GM12873 (cell line): ENCODE results near the gene RPS6KA1.

Source experiments
- CTCF ChIP-seq: IDR thresholded peaks from 2 replicates; pipeline ENCODE4 v1.5.1; 2012; ENCODE audit warnings: low read depth, mild to moderate bottlenecking, moderate library complexity, low read length, control low read depth; ENCODE audit not compliant: insufficient read depth; ENCODE audit errors: missing control alignments

Gene RPS6KA1

GRCh38 chr1:26582053-26582835, 52.7 kb downstream of the RPS6KA1 start:
- no peak for TF ChIP-seq CTCF

DNA sequence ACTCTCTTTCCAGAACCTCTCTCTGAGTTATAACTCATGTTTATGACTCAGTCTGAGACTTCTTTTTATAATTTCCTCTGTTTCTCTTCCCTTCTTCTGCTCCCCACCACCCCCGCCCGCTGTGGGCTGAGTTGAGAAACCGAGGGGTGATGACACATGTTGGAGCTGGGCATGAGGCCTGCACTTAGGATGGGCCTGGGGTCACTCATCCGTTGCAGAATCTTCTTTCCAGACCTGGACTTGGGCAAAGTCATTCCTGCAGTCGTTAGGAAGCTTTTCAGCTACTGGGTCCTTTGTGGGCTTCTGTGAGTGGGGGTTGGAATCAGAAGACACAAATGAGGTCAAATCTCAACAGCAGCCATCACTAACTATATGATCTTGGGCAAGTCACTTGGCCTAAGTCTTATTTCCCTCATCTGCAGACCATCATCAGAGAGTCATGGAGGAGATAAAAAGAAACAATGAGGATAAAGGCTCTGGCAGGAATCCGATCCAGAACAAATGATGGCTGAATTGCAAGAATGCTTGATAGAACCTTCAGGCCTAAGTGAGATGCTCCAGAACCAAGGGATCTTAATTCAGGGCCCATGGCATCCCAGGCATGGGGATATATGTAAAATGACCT, 53.4 kb downstream of the RPS6KA1 start:
- no peak for TF ChIP-seq CTCF

- peak; percentile 58 for TF ChIP-seq CTCF
Measured at GRCh38 chr1:26583646-26584485, 54.3 kb downstream of the RPS6KA1 start.

DNA sequence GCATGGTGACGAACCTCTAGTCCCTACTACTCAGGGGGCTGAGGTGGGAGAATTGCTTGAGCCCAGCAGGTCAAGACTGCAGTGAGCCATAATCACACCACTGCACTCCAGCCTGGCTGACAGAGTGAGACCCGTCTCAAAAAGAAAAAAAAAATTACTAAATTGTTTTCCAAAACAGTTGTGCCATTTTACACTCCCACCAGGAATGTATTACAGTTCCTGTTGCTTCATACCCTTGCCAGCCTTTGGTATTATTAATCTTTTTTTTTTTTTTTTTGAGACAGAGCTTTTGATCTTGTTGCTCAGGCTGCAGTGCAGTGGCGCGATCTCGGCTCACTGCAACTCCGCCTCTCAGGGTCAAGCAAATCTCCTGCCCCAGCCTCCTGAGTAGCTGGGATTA, 55.9 kb downstream of the RPS6KA1 start:
- no peak for TF ChIP-seq CTCF

- no peak for TF ChIP-seq CTCF
Measured at GRCh38 chr1:26593385-26593784, 63.8 kb downstream of the RPS6KA1 start.

- TF ChIP-seq CTCF: peak; percentile 65
Measured at GRCh38 chr1:26597629-26598039, 68.1 kb downstream of the RPS6KA1 start.

DNA sequence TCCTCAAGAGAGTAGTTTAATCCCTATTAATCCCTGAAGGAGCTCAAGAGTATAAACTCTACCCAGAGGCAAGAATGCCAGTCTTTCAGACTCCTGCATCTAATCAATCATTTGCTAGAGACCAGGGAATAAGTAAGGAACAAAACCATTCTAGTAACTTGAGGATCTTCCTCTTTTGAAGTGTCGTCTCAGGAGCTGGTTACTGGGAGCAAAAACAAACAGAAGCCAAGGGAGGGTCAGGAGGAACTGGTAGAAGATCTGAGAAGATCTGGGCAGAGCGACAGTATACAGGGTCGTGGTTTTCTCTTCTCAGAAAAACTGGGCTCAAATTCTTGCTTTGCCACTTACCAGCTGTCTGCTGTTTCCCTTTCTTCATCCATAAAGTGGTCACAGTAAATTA, 69.3 kb downstream of the RPS6KA1 start:
- TF ChIP-seq CTCF: no peak
